HEK293T (cell line): Measurements from ENCODE around the gene FGF21.

Experiments
- LEF1 ChIP-seq: fragments of 450-650 bp; IDR thresholded peaks from 2 replicates; pipeline ENCODE4 v1.6.1; 2017; ENCODE audit warnings: mild to moderate bottlenecking, borderline replicate concordance
- NFRKB ChIP-seq: fragments of 450-650 bp; IDR thresholded peaks from 2 replicates; pipeline ENCODE4 v1.6.1; 2016; ENCODE audit warnings: mild to moderate bottlenecking, moderate library complexity
- SUZ12 ChIP-seq: fragments of 450-650 bp; IDR thresholded peaks from 2 replicates; pipeline ENCODE4 v1.6.1; 2016; ENCODE audit warnings: mild to moderate bottlenecking
- TF ChIP-seq, protein P1 (sequence below): fragments of 450-650 bp; IDR thresholded peaks from 2 replicates; pipeline ENCODE4 v1.6.1; 2016

DNA sequence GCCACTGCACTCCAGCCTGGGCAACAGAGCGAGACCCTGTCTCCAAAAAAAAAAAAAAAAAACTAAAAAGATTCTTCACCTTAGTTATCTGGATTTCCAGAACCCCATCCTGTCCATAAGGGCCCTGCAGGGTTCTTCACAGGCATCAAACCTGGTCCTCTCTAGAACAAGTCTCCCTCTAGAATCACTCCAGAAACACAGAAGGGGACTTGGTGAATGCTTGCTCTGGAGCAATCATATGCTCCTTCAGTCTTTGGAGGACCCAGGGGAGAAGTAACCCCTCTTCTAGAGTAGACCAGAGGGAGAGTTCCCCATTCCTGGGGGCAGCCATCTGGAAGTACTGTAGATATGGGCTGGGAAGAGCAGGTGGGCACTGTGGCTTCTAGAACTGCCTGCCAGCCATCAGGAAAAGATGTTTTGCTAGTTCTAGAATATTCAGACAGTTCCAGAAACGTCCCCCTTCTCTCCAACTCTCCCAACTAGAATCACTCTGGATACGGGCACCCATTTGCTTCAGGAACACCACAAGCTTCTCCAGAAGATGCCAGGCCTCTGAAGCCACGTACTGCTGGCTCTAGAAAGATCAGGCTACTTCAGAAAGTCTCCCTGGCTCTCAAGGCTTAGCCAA lies 5.6 kb upstream of the FGF21 start:
- no peak for TF ChIP-seq NFRKB
- TF ChIP-seq LEF1: no peak
- TF ChIP-seq SUZ12: no peak
- TF ChIP-seq, protein P1, sequence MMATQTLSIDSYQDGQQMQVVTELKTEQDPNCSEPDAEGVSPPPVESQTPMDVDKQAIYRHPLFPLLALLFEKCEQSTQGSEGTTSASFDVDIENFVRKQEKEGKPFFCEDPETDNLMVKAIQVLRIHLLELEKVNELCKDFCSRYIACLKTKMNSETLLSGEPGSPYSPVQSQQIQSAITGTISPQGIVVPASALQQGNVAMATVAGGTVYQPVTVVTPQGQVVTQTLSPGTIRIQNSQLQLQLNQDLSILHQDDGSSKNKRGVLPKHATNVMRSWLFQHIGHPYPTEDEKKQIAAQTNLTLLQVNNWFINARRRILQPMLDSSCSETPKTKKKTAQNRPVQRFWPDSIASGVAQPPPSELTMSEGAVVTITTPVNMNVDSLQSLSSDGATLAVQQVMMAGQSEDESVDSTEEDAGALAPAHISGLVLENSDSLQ: no peak
